ENCODE results near the gene GABBR2.

GABBR2 gene

DNA sequence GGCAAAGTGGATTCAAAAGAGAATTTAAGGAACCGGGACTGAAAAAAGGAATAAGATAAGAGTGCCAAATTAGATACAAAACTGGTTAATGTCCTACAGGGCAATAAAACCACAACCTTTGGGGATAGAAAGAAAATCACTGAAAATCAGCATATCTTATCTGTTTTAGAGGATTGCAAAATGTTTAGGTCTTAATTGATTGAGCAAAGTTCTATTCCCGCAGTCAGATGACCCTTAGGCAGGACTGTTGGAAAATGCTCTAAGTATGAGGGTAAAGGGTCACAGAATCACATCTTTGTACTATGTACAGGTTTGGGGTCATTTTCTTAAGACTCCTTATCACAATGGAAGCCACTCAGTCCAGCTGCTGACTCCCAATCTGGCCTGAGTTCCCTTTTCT is 129.0 kb downstream of the GABBR2 start:
- no peak overlapping the region for H3K27ac ChIP-seq
- TF ChIP-seq, protein P1, sequence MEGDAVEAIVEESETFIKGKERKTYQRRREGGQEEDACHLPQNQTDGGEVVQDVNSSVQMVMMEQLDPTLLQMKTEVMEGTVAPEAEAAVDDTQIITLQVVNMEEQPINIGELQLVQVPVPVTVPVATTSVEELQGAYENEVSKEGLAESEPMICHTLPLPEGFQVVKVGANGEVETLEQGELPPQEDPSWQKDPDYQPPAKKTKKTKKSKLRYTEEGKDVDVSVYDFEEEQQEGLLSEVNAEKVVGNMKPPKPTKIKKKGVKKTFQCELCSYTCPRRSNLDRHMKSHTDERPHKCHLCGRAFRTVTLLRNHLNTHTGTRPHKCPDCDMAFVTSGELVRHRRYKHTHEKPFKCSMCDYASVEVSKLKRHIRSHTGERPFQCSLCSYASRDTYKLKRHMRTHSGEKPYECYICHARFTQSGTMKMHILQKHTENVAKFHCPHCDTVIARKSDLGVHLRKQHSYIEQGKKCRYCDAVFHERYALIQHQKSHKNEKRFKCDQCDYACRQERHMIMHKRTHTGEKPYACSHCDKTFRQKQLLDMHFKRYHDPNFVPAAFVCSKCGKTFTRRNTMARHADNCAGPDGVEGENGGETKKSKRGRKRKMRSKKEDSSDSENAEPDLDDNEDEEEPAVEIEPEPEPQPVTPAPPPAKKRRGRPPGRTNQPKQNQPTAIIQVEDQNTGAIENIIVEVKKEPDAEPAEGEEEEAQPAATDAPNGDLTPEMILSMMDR (conservative IDR thresholded peaks at IDR 0.05) = no peak
- TF ChIP-seq ZFX (IDR thresholded peaks at IDR 0.05) = no peak

DNA sequence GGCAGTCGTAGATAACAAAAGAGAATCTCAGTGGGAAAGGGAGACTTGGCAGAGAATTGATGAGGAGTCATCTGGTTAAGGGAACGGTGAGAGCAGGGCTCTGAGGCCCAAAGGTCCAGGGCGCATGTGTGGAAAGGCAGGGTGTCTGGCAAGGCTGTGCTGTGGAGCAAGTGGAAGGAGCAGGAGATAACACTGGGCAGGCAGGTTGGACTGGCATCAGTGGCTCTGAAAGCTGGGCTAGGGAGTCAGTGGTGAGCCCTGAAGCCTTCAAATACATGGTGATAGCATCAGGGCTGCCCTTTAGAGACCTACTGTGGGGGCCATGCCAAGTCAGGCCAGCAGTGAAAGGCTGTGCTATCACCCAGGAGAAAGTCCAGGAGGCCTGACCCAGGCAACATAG is 131.3 kb downstream of the GABBR2 start:
- H3K27ac ChIP-seq = no peak overlapping the region
- TF ChIP-seq, protein P1 (conservative IDR thresholded peaks at IDR 0.05) = no peak
- no peak for TF ChIP-seq ZFX (IDR thresholded peaks at IDR 0.05)

DNA sequence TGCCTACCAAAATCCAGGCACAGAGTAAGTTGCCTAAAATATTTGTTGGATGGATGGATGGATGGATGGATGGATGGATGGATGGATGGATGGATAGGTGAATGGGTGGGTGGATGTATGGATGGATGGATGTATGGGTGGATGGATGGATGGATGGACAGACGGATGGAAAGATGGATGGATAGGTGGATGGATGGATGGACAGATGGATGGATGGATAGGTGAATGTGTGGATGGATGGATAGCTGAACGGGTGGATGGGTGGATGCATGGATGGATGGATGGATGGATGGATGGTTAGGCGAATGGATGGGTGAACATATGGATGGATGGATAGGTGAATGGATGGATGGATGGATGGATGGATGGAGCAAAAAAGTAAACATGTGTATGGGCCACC is 131.9 kb downstream of the GABBR2 start:
- no peak overlapping the region for H3K27ac ChIP-seq
- TF ChIP-seq, protein P1 (conservative IDR thresholded peaks at IDR 0.05) = no peak
- TF ChIP-seq ZFX (IDR thresholded peaks at IDR 0.05) = no peak

- no peak for TF ChIP-seq ZFX (IDR thresholded peaks at IDR 0.05)
- H3K27ac ChIP-seq = no peak overlapping the region
Measured at GRCh38 chr9:98576354-98576753, 132.4 kb downstream of the GABBR2 start.

DNA sequence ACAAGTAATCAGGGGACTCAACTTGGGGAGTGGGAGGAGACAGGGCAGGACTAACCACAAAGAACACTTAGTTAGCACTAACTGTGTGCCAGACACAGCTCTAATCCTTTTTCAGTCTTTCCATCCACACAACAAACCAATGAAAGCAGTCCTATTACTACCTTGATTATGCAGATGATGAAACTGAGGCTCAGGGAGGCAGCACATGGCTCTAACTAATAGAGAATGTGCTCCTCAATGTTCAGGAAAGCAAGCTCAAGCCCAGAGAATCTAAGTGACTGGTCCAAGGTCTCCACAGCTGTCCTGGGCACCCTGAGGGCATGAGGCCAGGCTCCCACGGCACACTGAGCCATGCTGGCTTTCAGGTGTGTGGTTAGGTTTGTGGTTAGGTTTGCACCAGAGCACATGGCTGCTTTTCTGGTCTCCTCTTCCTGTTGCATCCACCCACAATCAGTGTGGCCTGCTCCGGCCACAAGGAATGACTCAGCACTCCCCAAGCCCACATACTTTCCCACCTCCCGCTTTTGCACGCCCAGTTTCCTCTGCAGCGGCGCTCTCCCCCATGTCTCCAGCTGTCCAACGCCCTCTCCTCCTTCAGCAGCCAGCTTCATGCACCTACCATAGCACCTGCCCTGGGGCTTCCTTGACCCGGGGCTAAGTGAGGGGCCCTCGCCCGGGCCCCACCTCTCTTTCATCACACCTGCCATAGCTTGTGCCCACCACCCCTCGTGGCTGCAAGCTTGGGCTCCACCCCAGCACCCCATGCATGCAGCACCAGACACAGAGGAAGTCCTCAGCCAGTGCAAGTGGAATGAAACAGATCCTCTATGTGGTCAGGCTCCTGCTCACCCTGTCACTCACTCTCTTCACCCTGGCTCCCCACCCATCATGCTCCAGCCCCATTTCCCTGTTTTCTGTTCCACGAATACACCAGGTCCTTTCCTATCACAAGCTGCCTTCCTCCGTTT is 133.1 kb downstream of the GABBR2 start:
- H3K27ac ChIP-seq = no peak overlapping the region
- TF ChIP-seq ZFX (IDR thresholded peaks at IDR 0.05) = no peak
- TF ChIP-seq, protein P1 (conservative IDR thresholded peaks at IDR 0.05) = no peak

DNA sequence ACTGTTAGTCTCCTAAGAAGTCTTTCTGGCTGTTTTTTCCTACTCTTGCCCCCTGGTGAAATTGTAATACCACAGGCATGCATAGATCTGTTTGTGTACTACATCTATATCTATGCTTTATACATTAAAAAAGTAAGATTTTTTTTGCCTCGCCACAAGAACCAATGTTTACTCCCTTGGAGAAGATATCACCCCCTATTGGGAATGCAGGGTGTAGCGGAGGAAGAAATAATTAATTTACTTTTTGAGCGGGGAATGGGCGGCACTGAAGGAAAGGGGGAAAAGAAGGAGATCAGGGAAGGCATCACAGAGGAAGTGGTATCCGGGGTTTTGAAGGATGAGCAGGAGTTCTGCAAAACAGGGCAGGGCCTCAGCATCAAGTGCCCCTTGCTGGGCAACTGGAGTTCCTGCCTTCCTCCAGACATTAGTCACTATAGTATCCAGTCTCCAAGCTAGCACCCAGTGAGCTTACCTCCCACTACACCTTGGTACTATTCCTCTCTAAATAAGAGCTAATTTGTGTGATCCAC is 134.9 kb downstream of the GABBR2 start:
- TF ChIP-seq, protein P1 (conservative IDR thresholded peaks at IDR 0.05) = no peak
- no peak for TF ChIP-seq ZFX (IDR thresholded peaks at IDR 0.05)
- no peak overlapping the region for H3K27ac ChIP-seq

DNA sequence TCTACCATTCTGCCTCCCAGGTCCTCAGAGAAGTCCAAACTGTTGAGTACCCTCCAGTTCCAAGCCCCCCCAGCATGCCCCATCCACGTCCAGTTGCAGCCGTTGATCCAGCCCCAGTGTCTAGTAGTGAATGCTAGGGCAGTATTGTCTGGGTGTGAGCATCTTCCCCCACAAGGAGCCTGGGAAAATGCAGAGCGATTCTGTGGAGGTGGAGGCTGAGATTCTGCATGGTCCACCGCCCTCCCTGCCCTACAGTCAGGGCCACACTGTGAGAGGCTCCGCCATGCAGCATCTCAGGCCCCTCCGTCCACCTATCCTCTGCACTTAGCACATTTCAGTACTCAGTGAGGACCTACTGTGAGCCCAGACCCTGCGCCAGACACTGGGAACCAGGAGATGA is 135.9 kb downstream of the GABBR2 start:
- no peak overlapping the region for H3K27ac ChIP-seq
- no peak for TF ChIP-seq ZFX (IDR thresholded peaks at IDR 0.05)
- TF ChIP-seq, protein P1 (conservative IDR thresholded peaks at IDR 0.05) = no peak
